Posterior vena cava (tissue), 2 donors: Measurements from ENCODE around the gene LRRC23. TPM values are rescaled to one million over a fixed set of nuclear protein-coding genes. Genes with fewer than 3 reads are reported as not detected.

ENCODE experiments used
- DNase-seq: peaks from one replicate; pipeline ENCODE4 v3.0.0-alpha.2; 2020; ENCODE audit warnings: low spot score
- intact Hi-C, 2 donors: fragments of 100-400 bp; cut with DNase I; formaldehyde crosslinking; loops; one replicate each; pipeline versions ENCODE4 v1.14.1 to v1.14.2; 2022 to 2023
- total RNA-seq, 2 donors: library from RNA; stranded (reverse); fragmentation: NEBNext Ultra II Directional; extraction: Animal tissue kit (Norgen Biotek cat#: 25700); gene quantifications; one replicate each; pipeline ENCODE4 v1.2.1, GENCODE V29; 2021
- donor health status: DM: yes; HTN: yes; CAD: no.
- donor health status: DM: yes; HTN: yes; CAD: no.

LRRC23 gene
- total RNA-seq, 2 donors from 2014 or later: 5.3 to 6.7 TPM

DNA sequence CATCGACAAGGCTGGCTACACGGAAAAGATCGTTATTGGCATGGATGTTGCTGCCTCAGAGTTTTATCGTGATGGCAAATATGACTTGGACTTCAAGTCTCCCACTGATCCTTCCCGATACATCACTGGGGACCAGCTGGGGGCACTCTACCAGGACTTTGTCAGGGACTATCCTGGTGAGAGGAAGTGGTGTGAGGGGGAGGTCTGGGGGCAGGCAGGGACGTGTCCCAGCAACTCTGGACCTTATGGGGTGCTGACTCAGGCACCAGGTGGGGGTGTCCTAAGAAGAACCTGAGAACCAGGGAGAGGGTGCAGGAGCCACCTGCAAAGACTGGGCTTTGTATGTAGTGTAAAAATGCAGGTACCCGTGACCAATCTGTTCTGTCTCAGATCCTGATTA lies 15.0 kb downstream of the LRRC23 start:
- DNase-seq: peak; percentile 26
- intact Hi-C loops: no loop called here

DNA sequence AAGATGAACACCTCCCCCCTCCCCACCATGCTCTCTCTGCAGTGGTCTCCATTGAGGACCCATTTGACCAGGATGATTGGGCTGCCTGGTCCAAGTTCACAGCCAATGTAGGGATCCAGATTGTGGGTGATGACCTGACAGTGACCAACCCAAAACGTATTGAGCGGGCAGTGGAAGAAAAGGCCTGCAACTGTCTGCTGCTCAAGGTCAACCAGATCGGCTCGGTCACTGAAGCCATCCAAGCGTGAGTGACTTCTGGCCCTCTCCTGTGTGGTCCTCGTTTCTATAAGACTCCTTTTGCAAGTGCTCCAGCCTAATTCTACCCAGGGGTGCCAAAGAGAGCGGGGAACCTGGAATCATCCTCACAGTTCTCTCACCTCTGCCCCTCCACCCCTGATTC lies 16.9 kb downstream of the LRRC23 start:
- DNase-seq: peak; percentile 5
- intact Hi-C loops: no loop called here

DNA sequence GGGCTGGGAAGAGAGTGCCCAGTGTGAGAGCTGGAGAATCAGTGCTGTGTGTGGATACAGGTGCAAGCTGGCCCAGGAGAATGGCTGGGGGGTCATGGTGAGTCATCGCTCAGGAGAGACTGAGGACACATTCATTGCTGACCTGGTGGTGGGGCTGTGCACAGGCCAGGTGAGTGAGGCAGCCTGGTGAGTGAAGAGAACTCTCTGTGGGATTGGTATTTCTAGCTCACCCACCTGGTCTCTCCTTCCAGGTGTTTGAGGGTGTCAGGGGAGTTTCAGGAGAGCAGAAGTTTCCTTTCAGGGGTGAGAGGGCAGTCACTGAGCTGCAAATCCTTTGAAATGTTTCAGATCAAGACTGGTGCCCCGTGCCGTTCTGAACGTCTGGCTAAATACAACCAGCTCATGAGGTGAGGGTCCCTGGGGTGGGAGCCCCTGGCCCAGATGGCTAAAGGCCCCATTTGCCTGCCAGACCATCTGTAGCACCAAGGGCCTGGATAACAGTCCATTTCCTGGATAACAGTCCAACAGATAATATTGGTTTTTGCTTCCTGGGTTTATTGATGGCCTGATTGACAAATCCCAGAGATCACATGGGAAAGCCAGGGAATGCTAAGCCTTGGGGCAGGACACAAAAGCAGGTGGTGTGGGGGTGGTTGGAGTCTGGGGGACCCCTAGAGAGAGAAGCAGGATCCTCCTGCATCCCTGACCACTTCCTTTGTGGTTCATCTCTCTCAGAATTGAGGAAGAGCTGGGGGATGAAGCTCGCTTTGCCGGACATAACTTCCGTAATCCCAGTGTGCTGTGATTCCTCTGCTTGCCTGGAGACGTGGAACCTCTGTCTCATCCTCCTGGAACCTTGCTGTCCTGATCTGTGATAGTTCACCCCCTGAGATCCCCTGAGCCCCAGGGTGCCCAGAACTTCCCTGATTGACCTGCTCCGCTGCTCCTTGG lies 17.6 kb downstream of the LRRC23 start:
- intact Hi-C loops: no loop called here
- DNase-seq: peak; percentile 64

DNA sequence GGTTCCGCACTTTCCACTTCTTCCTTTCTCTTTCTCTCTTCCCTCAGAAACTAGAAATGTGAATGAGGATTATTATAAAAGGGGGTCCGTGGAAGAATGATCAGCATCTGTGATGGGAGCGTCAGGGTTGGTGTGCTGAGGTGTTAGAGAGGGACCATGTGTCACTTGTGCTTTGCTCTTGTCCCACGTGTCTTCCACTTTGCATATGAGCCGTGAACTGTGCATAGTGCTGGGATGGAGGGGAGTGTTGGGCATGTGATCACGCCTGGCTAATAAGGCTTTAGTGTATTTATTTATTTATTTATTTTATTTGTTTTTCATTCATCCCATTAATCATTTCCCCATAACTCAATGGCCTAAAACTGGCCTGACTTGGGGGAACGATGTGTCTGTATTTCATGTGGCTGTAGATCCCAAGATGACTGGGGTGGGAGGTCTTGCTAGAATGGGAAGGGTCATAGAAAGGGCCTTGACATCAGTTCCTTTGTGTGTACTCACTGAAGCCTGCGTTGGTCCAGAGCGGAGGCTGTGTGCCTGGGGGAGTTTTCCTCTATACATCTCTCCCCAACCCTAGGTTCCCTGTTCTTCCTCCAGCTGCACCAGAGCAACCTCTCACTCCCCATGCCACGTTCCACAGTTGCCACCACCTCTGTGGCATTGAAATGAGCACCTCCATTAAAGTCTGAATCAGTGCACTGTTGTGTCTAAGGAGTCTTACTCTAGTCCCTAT lies 18.5 kb downstream of the LRRC23 start:
- intact Hi-C loops: no loop called here
- DNase-seq: no peak

DNA sequence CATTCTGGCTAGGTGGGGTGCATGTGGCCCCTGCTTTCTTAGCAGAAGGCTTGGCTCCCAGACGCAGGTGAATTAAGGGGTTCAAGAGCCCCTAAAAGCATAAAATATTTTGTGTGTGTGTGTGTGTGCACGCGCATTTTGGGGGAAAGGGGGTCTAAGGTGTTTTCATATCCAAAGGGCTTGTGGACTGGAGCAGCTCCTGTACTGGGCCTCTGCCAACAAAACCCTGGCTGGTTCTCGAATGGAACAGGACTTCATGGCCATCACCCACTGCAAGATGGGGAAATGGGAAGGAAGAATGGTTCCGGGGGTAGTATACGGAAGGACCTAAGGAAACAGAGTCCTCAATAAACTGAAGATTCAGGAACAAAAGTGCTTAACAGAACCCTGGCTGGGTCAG lies 19.2 kb downstream of the LRRC23 start:
- intact Hi-C loops: loop anchor here in 1 of 2 donors (2.0 kb wide), 1 partner anchor 45 kb away; no protein-coding TSS in a partner anchor
- no peak for DNase-seq

DNA sequence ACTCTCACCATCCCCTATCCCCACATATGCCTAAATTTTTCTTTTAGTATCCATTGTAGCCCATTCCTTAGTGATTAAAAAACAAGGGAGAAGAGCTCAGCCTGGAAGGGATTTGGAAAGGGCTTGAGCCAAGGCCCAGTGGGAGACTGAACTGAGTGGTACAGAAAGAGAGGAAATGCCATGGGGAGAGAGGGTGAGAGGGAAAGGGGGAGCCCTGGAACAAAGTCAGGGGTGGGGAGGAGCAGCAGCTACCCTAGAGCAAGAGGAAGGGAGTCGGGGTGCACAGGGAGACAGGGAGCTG lies 20.6 kb downstream of the LRRC23 start:
- no peak for DNase-seq
- intact Hi-C loops: loop anchor here (2.0 to 5.0 kb wide), 2 partner anchors 44 to 58 kb away; partner anchors contain the start of gene TPI1 (in 1 of the 2)

DNA sequence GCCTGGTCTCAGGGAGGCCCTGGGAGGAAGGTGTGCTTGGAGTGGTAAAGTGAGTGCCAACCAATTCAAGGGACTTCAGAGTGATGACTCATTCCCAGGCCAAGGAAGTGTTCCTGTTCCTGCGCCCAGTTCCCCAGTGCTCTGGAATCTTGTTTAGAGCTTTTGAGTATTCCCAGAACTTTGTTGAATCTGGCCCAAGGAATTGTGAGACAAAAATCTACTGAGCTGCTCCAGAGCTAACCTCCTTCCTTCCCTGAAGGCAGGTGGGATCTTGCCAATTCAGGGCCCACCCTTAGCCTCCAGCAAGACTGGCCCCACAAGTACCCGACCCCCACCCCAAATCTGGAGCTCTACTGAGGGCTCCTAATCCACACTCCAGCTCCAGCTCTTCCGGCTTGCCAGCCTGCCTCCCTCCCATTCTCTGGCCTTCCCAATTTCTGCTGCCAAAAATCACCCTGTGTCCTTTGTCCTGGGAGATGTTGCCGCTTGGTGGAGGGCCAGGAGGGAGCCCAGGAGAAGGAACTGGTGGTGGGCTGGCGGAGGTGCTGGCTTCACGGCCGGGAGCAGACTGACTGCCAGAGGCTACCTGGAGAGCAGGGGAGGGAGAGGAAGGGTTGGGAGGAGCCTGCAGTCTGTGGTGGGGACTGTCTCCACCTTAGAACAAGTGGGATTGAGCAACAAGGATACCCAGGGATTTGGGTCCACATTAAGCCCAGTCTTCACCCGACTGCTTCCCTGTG lies 21.1 kb downstream of the LRRC23 start:
- intact Hi-C loops: loop anchor here (2.0 to 5.0 kb wide), 2 partner anchors 43 to 58 kb away; partner anchors contain the start of gene TPI1 (in 1 of the 2)
- no peak for DNase-seq

DNA sequence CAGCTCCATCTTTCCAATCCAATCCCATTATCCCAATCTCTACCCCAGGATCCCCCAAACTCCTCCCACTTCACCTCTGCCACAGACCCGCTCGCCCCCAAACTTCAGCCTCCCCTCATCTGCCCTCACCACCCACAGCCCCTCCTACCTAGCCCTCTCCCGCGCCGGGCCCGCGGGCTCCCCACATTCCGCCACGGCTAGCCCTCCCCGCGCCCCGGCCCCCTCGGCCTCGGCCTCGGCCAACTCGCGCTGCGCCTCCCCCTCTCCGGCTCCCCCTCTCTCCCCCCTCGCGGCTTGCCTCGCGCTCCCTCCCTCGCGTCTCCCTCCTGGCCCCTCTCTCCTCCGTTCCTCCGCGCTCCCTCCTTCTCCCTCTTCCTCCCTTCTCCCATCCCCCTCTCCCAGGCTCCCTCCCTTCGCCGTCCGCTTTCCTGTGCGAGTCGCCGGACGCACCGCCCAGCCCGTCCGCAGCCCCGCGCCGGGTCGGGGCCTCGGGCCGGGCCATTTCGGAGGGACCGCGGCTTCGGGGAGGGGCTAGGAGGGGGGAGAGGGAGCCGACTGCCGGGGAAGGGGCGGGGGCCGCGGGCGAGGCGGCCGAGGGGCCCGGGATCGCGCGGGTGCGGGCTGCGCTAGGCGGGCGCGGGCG lies 22.9 kb downstream of the LRRC23 start, which contains the start of gene ATN1:
Gene ATN1, plus strand, starts transcription at position 581 of the 643 bp plus-strand sequence. CDS start 6,043 bp downstream, outside the sequence.
- intact Hi-C loops: loop anchor here in 1 of 2 donors (5.0 kb wide), 1 partner anchor 60 kb away; the partner anchor contains the start of gene TPI1

DNA sequence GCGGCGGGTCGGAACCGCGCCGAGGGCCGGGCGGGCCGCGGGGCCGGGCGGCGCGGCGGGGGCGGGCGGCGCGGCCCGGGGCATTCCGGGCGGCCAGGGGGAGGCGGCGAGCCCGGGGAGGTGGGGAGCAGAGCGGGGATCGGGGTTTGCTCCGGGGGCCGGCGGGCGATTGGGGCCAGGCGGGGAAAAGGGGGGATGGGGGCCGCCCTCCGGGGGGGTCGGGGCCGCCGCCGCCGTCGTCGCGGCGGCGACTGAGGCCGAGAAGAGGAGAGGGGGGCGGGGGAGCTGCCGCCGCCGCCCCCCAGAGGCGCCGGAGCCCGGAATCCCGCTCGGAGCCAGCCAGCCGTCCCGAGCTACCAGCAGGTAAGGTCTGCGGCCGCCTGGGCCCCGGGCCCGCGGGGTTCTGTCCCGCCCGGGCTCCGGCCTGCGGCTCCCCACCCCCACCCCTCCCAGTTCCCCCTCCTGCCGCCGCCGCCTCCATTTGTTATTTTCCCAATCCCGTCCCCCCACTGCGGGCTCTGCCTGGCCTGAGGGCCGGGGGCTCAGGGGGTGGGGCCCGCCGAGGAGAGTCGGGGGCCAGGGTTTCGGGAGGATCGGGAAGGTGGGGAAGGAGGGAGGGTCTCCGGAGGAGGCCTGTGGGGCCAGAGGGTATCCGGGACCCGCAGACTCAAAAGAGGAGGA lies 23.5 kb downstream of the LRRC23 start:
- DNase-seq: peak; percentile 73
- intact Hi-C loops: loop anchor here in 1 of 2 donors (5.0 kb wide), 1 partner anchor 61 kb away; the partner anchor contains the start of gene TPI1

More for the DNA sequence above, 22.9 kb downstream of the LRRC23 start, which contains the start of gene ATN1:
- peak; percentile 94 for DNase-seq

DNA sequence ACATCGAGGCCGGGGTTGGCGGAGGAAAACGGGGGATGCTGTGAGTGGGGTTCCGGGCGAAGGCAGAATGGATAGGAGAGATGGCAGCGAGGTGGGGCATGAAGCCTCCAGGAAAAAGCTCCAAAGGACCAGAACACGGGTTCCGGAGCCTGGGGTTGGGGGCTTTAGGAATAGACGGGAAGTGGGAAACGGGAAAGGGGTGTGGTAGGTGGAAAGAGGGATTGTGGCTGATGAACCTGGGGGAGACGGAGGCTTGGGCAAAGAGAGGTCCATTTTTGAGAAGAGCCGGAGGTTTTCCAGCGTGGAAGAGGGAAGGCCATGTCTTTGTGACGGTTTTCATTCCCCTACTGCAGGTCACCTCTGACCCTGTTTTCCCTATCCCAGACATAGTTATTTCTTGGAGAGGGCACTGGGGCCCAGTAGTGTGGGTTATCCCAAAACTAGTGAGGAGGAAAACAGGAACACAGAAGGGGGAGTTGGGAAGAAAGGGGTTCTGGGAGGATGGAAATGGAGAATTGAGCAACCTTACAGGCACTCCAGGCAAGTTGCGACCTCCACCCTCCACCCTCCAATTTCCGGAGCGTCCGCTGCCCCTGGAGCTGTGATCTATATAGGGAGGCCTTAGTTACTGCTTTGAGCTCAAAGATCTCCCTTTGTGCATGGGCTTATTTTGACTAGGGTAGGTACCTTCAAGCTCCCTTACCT lies 24.2 kb downstream of the LRRC23 start:
- intact Hi-C loops: loop anchor here in 1 of 2 donors (5.0 kb wide), 1 partner anchor 62 kb away; the partner anchor contains the start of gene TPI1

DNA sequence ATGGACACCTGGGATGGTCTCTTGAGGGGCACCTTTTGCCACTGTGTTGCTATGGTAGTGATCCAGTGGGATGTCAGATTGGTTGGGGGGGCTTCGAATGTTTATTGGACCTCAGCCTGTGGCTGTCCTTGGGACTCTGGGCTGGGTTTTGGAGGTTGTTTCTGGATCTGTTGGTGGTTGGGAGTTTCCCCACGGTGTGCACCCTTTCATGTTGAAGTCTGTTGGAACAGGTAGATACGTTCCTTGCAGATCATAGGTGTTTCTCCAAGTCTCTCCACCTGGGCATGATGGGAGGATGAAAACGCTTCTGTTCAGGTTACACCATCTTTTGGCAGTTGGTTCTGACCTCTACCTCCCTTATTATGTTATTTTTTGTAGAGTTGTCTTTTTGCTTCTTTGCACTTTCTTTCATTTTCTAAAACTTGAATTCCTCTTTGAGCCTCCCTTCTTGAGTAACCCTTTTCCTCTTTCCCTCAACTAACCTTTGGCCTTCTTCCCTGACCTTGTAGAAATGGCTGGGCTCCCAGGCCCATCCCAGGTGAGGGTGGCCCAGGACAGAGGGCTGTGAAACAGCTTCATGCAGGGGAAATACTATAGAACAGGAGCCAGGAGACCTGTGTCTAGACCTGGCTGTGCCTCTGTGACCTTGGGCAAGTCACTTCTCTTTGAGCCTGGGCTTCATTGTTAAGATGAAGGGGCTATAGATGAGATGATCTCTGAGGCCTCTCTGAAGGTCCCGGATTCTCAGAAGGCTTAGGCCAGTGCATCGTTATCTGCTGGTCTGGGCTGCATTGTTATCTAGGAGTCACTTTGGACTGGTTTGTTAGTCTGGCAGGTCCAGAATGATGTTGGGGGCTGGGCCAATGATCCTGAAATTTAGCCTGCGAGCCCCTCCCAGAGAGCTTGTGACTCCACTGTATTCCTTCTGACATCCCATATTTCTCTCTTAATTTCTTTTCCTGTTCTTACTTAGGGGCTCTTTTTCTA lies 25.1 kb downstream of the LRRC23 start:
- no peak for DNase-seq
- intact Hi-C loops: loop anchor here (5.0 kb wide), 2 partner anchors 62 to 442 kb away; partner anchors contain the start of gene TPI1 (in 1 of the 2)

More for the DNA sequence above, 24.2 kb downstream of the LRRC23 start:
- no peak for DNase-seq

DNA sequence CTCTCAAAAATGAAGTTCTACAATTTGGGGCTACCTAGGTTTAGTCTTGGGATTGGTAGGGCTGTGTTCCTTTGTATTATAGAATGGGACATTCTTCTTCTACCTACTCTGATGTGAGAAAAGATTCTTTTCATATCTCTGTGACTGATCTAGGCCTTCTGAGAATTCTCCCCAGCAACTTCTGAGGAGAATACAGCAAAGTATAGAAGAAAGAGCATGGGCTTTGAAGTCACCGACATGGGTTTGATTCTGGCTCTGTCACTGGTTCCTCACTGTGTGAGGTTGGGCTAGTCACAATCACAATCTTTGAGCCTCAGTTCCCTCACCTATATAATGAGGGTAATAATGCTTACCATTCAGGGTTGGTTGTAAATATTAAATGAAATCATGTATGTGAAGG lies 28.1 kb downstream of the LRRC23 start:
- intact Hi-C loops: loop anchor here in 1 of 2 donors (5.0 kb wide), 1 partner anchor 445 kb away; no protein-coding TSS in a partner anchor
- DNase-seq: no peak

DNA sequence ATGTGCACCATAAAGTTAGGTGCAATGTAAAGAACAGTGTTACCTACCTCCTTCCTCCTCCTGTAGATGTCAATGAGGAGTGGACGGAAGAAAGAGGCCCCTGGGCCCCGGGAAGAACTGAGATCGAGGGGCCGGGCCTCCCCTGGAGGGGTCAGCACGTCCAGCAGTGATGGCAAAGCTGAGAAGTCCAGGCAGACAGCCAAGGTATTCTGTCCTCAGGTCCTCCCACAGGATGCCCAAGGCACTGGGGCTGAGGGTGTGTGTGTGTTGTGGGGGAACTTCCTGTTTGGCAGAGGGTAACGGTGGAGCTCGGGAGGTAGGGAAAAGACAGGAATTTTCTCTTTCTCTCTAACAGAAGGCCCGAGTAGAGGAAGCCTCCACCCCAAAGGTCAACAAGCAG lies 29.5 kb downstream of the LRRC23 start:
- DNase-seq: no peak
- intact Hi-C loops: loop anchor here in 1 of 2 donors (5.0 kb wide), 1 partner anchor 447 kb away; no protein-coding TSS in a partner anchor

DNA sequence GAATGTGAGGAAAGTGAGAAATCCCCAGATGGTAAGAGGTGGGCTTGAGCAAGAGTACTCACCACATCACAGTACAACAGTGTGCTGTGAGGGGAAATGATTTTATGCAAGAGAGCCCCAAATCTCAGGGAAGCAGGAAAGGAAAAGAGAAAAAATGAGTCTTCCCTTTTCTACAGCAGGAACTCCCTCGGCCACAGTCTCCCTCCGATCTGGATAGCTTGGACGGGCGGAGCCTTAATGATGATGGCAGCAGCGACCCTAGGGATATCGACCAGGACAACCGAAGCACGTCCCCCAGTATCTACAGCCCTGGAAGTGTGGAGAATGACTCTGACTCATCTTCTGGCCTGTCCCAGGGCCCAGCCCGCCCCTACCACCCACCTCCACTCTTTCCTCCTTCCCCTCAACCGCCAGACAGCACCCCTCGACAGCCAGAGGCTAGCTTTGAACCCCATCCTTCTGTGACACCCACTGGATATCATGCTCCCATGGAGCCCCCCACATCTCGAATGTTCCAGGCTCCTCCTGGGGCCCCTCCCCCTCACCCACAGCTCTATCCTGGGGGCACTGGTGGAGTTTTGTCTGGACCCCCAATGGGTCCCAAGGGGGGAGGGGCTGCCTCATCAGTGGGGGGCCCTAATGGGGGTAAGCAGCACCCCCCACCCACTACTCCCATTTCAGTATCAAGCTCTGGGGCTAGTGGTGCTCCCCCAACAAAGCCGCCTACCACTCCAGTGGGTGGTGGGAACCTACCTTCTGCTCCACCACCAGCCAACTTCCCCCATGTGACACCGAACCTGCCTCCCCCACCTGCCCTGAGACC lies 31.0 kb downstream of the LRRC23 start:
- intact Hi-C loops: no loop called here
- DNase-seq: no peak

DNA sequence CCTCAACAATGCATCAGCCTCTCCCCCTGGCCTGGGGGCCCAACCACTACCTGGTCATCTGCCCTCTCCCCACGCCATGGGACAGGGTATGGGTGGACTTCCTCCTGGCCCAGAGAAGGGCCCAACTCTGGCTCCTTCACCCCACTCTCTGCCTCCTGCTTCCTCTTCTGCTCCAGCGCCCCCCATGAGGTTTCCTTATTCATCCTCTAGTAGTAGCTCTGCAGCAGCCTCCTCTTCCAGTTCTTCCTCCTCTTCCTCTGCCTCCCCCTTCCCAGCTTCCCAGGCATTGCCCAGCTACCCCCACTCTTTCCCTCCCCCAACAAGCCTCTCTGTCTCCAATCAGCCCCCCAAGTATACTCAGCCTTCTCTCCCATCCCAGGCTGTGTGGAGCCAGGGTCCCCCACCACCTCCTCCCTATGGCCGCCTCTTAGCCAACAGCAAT lies 31.6 kb downstream of the LRRC23 start:
- no peak for DNase-seq
- intact Hi-C loops: no loop called here
